ENCODE results near the gene CNST. TPM values are rescaled to one million over a fixed set of nuclear protein-coding genes. Genes with fewer than 3 reads are reported as not detected.
A peak's percentile ranks its signal among the peaks of the same experiment; 100 is the strongest.

CNST gene
- total and polyA plus RNA-seq, 2 of the 13 experiments (the other 11 are each of a cell fraction or from before 2014, with no cell fraction given): 6.3 to 12.4 TPM

DNA sequence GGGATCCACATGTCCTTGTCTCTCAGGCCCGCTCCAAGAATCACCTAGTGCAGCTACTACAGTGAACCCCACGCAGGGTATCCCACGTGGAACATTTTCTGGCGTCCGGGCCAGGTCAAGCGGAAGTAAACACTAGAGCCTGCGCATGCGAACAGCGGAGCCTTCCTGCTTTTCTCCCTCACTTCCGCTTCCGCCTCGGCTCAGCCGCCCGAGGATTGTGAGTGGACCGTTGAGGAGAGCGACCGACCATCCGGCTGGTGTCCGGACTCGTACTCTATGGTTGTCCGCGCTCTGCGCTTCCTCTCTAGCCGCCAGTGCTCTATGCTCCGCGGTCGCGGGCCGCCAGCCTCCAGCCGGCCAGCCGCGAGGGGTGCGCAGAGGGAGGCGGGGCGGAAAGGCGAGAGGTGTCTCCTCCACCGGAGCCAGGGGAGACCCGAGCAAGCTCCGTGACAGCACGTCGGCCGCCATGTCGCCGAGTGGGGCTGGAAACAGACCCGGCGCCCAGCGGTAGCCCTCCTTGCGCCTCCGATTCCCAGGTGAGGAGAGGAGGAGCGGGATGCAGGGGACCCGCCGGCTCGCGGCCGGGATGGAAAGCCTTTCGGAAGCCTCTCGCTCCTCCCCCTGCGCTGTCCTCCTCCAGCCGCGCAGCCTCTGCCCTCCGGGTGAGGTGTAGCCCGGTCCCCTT, at the start of gene CNST, which contains the start of gene TFB2M (continued):
- TF ChIP-seq ZNF503 (CRISPR knock-in tag; IDR thresholded peaks at IDR 0.05) (no peak), SMARCE1 (IDR thresholded peaks at IDR 0.05; ENCODE audit: borderline replicate concordance) (no peak), ZNF569 (CRISPR knock-in tag; IDR thresholded peaks at IDR 0.05; ENCODE audit: borderline replicate concordance) (no peak), ARNT2 (CRISPR knock-in tag; IDR thresholded peaks at IDR 0.05; ENCODE audit: low read depth) (peak; percentile 82), KLF9 (CRISPR knock-in tag; IDR thresholded peaks at IDR 0.05; ENCODE audit: low read depth) (peak; percentile 54; the same call in 1 of the 2 replicates), ZFP36L2 (CRISPR knock-in tag; IDR thresholded peaks at IDR 0.05) (no peak), BRD4 (CRISPR knock-in tag; IDR thresholded peaks at IDR 0.05) (no peak; the same call in 1 of the 2 replicates), PTBP1 (IDR thresholded peaks at IDR 0.05; ENCODE audit: low read depth, low read length, poor library complexity, severe bottlenecking) (no peak), ZNF101 (CRISPR knock-in tag; IDR thresholded peaks at IDR 0.05; ENCODE audit: borderline replicate concordance, low read depth) (no peak), PHB2 (IDR thresholded peaks at IDR 0.05; ENCODE audit: partially characterized antibody) (no peak), HMGXB4 (CRISPR knock-in tag; IDR thresholded peaks at IDR 0.05; ENCODE audit: borderline replicate concordance in 1 of 2, low read depth in 1 of 2) (peak; percentile 81 to 86), GLMP (CRISPR knock-in tag; IDR thresholded peaks at IDR 0.05; ENCODE audit: borderline replicate concordance) (no peak), SRY (CRISPR knock-in tag; IDR thresholded peaks at IDR 0.05) (0 out of 2 replicates have a peak, but pooled peaks have one; percentile 33), PHF5A (CRISPR knock-in tag; IDR thresholded peaks at IDR 0.05; ENCODE audit: low read depth, unreplicated experiment) (peak; percentile 84), HNF1A (IDR thresholded peaks at IDR 0.05; ENCODE audit: low read depth) (no peak), HNF1A (CRISPR knock-in tag; IDR thresholded peaks at IDR 0.05; ENCODE audit: borderline replicate concordance) (no peak; the same call in 1 of the 2 replicates), ZBTB20 (CRISPR knock-in tag; IDR thresholded peaks at IDR 0.05; ENCODE audit: borderline replicate concordance, low read depth) (no peak; the same call in 1 of the 2 replicates), TRIM22 (IDR thresholded peaks at IDR 0.05) (no peak)

Data from HepG2 (cell line).